SK-N-SH (cell line): ENCODE results near the gene GPR25.

Experiments
- CTCF ChIP-seq: fragments of 200-600 bp; sonication (generic); IDR thresholded peaks from 2 replicates; pipeline ENCODE4 v1.6.1; 2017; ENCODE audit warnings: antibody characterized with exemption, mild to moderate bottlenecking, moderate library complexity
- MAX ChIP-seq: IDR thresholded peaks from 2 replicates; pipeline ENCODE4 v1.4.0; 2012; ENCODE audit warnings: low read depth
- NFIC ChIP-seq: IDR thresholded peaks from 2 replicates; pipeline ENCODE4 v1.4.0; 2012; ENCODE audit warnings: borderline replicate concordance
- REST ChIP-seq: IDR thresholded peaks from 2 replicates; pipeline ENCODE4 v1.6.1; 2012; ENCODE audit warnings: mild to moderate bottlenecking, low read depth, low read length, moderate library complexity
- TCF12 ChIP-seq: IDR thresholded peaks from 2 replicates; pipeline ENCODE4 v1.4.0; 2012
- TEAD4 ChIP-seq: IDR thresholded peaks from 2 replicates; pipeline ENCODE4 v1.4.0; 2012; ENCODE audit warnings: mild to moderate bottlenecking, borderline replicate concordance; ENCODE audit not compliant: insufficient read depth
- YY1 ChIP-seq: IDR thresholded peaks from 2 replicates; pipeline ENCODE4 v1.4.0; 2012; ENCODE audit warnings: low read depth, mild to moderate bottlenecking

- TF ChIP-seq CTCF (no peak), MAX (no peak), YY1 (no peak), REST (no peak), TCF12 (no peak), NFIC (no peak), TEAD4 (no peak)
Observed at GRCh38 chr1:200892958-200893357, 20.2 kb downstream of the GPR25 start.
